Thoracic aorta (tissue), 2 donors: Measurements from ENCODE around the gene RIMBP2. TPM values are rescaled to one million over a fixed set of nuclear protein-coding genes. Genes with fewer than 3 reads are reported as not detected.

Experiments
- ATAC-seq: fragments of 150-250 bp; one replicate; pipeline ENCODE4 v1.8.0; 2017; ENCODE audit warnings: low read depth; ENCODE audit not compliant: insufficient number of reproducible peaks, low FRiP score
- DNase-seq: peaks from one replicate; pipeline ENCODE4 v3.0.0-alpha.2; 2020; ENCODE audit warnings: low spot score
- H3K27ac ChIP-seq, 2 donors: fragments of 200-600 bp; sonication (generic); 1 replicate in 1 of 2; 2 replicates in 1 of 2; pipeline ENCODE4 v1.5.1; 2016; ENCODE audit warnings: mild to moderate bottlenecking in 2 of 2, moderate library complexity in 2 of 2
- H3K27me3 ChIP-seq: fragments of 200-600 bp; sonication (generic); replicated peaks from 2 replicates; pipeline ENCODE4 v1.6.0; 2016; ENCODE audit warnings: mild to moderate bottlenecking; ENCODE audit not compliant: insufficient read depth
- H3K36me3 ChIP-seq: fragments of 200-600 bp; sonication (generic); one replicate; pipeline ENCODE4 v1.5.1; 2016
- H3K4me1 ChIP-seq, 2 donors: fragments of 200-600 bp; sonication (generic); 1 replicate in 1 of 2; 2 replicates in 1 of 2; pipeline versions ENCODE4 v1.5.1 to v1.6.0; 2016; ENCODE audit warnings: low read depth in 2 of 2, mild to moderate bottlenecking in 1 of 2; ENCODE audit not compliant: control insufficient read depth in 1 of 2
- H3K4me3 ChIP-seq: fragments of 200-600 bp; sonication (generic); 2 replicates; pipeline ENCODE4 v1.5.1; 2016; ENCODE audit warnings: mild to moderate bottlenecking
- H3K9me3 ChIP-seq: fragments of 200-600 bp; sonication (generic); 2 replicates; pipeline ENCODE4 v1.5.1; 2016
- CTCF ChIP-seq: fragments of 200-600 bp; sonication (generic); IDR thresholded peaks from one replicate; pipeline ENCODE4 v1.5.1; 2019; ENCODE audit warnings: antibody characterized with exemption
- total RNA-seq, 2 donors: library from RNA; depleted of rRNA; stranded (reverse); fragments of >200 nt; gene quantifications; one replicate each; pipeline versions ENCODE4 v1.1.0 to v1.2.3, GENCODE V29; 2016

Gene RIMBP2
- total RNA-seq, 2 donors from 2014 or later: 0.54 to 0.92 TPM

GRCh38 chr12:130483616-130484180 lies 232.4 kb downstream of the RIMBP2 start:
- Histone ChIP-seq H3K4me1 (no peaks in the 10 kb centered on the region), H3K36me3 (no peaks in the 10 kb centered on the region), H3K27ac (no peak overlapping the region), H3K9me3 (no peaks in the 10 kb centered on the region), H3K27me3 (no peaks in the 10 kb centered on the region), H3K4me3 (no peak overlapping the region)
- DNase-seq (no peak), ATAC-seq (no peak)
- no peak for TF ChIP-seq CTCF

GRCh38 chr12:130482448-130482847 lies 233.7 kb downstream of the RIMBP2 start:
- H3K27ac ChIP-seq: no peak overlapping the region
- no peaks in the 10 kb centered on the region for H3K36me3 ChIP-seq
- no peaks in the 10 kb centered on the region for H3K4me1 ChIP-seq
- ATAC-seq: no peak
- H3K27me3 ChIP-seq: no peaks in the 10 kb centered on the region
- no peak for DNase-seq
- H3K4me3 ChIP-seq: no peak overlapping the region
- no peak for TF ChIP-seq CTCF
- no peaks in the 10 kb centered on the region for H3K9me3 ChIP-seq

GRCh38 chr12:130481392-130481879 lies 234.7 kb downstream of the RIMBP2 start:
- no peak overlapping the region for H3K4me3 ChIP-seq
- H3K4me1 ChIP-seq: no peaks in the 10 kb centered on the region
- DNase-seq (no peak), ATAC-seq (no peak)
- no peaks in the 10 kb centered on the region for H3K9me3 ChIP-seq
- no peak overlapping the region for H3K27ac ChIP-seq
- no peak for TF ChIP-seq CTCF
- H3K36me3 ChIP-seq: no peaks in the 10 kb centered on the region
- H3K27me3 ChIP-seq: no peaks in the 10 kb centered on the region

- DNase-seq (no peak), ATAC-seq (no peak)
- H3K9me3 ChIP-seq: no peaks in the 10 kb centered on the region
- no peak overlapping the region for H3K27ac ChIP-seq
- H3K4me1 ChIP-seq: no peaks in the 10 kb centered on the region
- no peaks in the 10 kb centered on the region for H3K36me3 ChIP-seq
- no peaks in the 10 kb centered on the region for H3K27me3 ChIP-seq
- no peak for TF ChIP-seq CTCF
- no peak overlapping the region for H3K4me3 ChIP-seq
Observed at GRCh38 chr12:130480887-130481286, 235.2 kb downstream of the RIMBP2 start.

GRCh38 chr12:130480231-130480630 lies 235.9 kb downstream of the RIMBP2 start:
- Histone ChIP-seq H3K9me3 (no peaks in the 10 kb centered on the region), H3K4me3 (no peak overlapping the region), H3K36me3 (no peaks in the 10 kb centered on the region), H3K27me3 (no peaks in the 10 kb centered on the region), H3K4me1 (no peaks in the 10 kb centered on the region), H3K27ac (no peak overlapping the region)
- DNase-seq: no peak
- TF ChIP-seq CTCF: no peak
- no peak for ATAC-seq
